Duodenal mucosa (tissue), 2 donors: Measurements from ENCODE around the gene SPINK4.

ENCODE experiments used
- H3K27ac ChIP-seq: one replicate; pipeline ENCODE4 v1.7.0; 2013; ENCODE audit warnings: low read depth, low read length
- H3K27me3 ChIP-seq, 2 donors: one replicate each; pipeline ENCODE4 v1.7.0; 2013; ENCODE audit warnings: low read length in 2 of 2, control low read depth in 1 of 2; ENCODE audit not compliant: insufficient read depth in 2 of 2, control insufficient read depth in 1 of 2
- H3K36me3 ChIP-seq, 2 donors: one replicate each; pipeline ENCODE4 v1.7.0; 2013; ENCODE audit warnings: low read length in 2 of 2, control low read depth in 1 of 2; ENCODE audit not compliant: insufficient read depth in 2 of 2, control insufficient read depth in 1 of 2
- H3K4me1 ChIP-seq, 2 donors: one replicate each; pipeline ENCODE4 v1.7.0; 2013; ENCODE audit warnings: low read length in 2 of 2, control low read depth in 1 of 2; ENCODE audit not compliant: insufficient read depth in 2 of 2, control insufficient read depth in 1 of 2
- H3K4me3 ChIP-seq, 2 donors: one replicate each; pipeline ENCODE4 v1.7.0; 2013; ENCODE audit warnings: low read length in 2 of 2, low read depth in 1 of 2
- H3K9ac ChIP-seq, 2 donors: one replicate each; pipeline ENCODE4 v1.7.0; 2013; ENCODE audit warnings: low read length in 2 of 2, low read depth in 1 of 2
- H3K9me3 ChIP-seq, 2 donors: one replicate each; pipeline ENCODE4 v1.7.0; 2013; ENCODE audit warnings: low read length in 2 of 2, control low read depth in 1 of 2; ENCODE audit not compliant: control insufficient read depth in 1 of 2

Gene SPINK4

DNA sequence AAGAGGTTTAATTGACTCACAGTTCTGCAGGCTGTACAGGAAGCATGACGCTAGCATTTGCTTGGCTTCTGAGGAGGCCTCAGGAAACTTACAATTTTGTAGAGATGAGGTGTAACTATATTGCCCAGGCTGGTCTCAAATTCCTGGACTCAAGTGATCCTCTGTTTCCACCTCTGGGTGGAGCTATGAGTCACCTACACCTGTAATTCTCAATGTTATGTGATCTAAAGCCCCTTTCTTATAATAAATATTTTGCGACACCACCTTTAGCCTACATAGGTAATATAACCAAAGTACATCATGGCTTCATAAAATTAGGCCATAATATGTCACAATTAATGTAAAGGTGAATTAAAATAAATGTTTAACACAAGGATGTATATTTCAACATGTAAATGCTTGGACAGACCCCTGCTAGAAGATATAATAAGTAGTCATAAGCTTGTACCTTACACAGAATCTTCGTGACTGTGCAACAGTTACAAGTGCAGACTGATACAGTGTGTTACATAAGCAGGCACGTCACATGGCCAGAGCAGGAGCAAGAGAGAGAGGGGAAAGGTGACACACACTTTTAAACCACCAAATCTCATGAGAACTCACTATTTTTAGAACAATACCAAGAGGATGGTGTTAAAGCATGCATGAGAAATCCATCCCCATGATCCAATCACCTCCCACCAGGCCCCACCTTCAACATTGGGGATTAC lies 29.8 kb upstream of the SPINK4 start:
- Histone ChIP-seq H3K36me3 (no peaks in the 10 kb centered on the region), H3K27me3 (no peaks in the 10 kb centered on the region), H3K9ac (no peak overlapping the region), H3K4me1 (peaks cover 9 to 15% of the 10 kb centered on the region in 2 donors), H3K27ac (no peak overlapping the region), H3K4me3 (no peak overlapping the region), H3K9me3 (no peaks in the 10 kb centered on the region)

GRCh38 chr9:33211695-33212393 lies 28.1 kb upstream of the SPINK4 start:
- Histone ChIP-seq H3K9ac (no peak overlapping the region), H3K36me3 (no peaks in the 10 kb centered on the region), H3K4me1 (peaks cover 9 to 15% of the 10 kb centered on the region in 2 donors), H3K4me3 (no peak overlapping the region), H3K27me3 (no peaks in the 10 kb centered on the region), H3K27ac (no peak overlapping the region), H3K9me3 (no peaks in the 10 kb centered on the region)

DNA sequence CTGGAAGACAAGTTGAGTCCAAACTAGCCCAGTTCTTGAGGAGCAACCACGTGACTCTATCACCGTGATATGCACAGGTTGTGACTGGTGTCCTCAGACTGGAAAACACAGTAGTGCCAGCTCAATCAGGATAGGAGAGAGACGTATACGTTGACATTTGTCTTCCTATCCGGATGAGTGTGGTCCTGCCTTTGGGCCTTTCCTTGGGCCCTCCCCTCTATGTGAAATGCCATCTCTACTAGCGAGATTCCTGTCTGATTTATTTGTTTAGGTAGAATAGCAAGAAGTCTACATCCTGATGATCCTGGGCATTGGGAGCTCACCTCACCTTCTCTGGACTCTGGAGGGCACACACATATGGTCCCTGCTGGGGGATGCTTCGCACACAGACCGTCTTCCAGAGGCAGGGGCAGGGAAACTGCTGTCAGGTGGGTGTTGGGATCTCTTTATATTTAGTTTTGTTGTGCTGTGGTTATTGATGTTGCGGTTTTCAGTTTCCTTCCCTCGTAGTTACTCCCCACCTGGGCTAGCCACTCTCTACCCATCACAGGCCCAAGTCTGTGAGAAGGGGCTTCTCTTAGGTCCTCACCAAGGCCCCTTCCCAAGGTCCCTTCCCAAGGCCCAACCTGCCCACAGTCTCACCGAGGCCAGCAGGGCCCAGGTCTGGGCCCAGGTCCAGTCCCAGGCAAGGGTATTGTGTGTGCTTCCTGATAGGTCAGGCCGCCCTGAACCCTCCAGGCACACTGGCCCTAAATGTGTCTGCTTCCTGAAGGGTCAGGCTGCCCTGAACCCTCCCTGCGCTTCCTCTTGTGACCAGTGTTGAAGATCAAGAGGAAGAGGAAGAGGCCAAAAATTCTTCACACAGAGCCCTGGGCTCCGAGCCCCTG lies 19.0 kb upstream of the SPINK4 start:
- no peaks in the 10 kb centered on the region for H3K27me3 ChIP-seq
- peaks cover 6% of the 10 kb centered on the region in 2 donors for H3K4me1 ChIP-seq
- no peak overlapping the region for H3K4me3 ChIP-seq
- no peak overlapping the region for H3K27ac ChIP-seq
- no peaks in the 10 kb centered on the region for H3K9me3 ChIP-seq
- no peaks in the 10 kb centered on the region for H3K36me3 ChIP-seq
- no peak overlapping the region for H3K9ac ChIP-seq

DNA sequence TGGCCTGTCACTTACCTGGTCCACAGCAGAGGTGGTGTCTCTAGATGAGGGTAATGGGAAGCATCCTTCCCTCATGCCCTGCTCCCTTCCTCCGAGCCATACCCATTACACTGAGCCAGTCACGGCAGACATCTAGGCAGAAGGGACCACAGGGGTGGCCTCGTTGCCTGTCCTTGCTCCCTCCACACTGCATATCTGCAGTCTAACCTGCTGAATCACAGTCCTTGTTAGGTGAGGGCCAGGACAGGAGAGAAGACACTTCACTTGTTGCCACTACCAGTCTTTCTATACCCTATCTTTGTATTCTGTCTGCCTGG lies 18.4 kb upstream of the SPINK4 start:
- Histone ChIP-seq H3K9ac (no peak overlapping the region), H3K27me3 (no peaks in the 10 kb centered on the region), H3K36me3 (no peaks in the 10 kb centered on the region), H3K9me3 (no peaks in the 10 kb centered on the region), H3K4me3 (no peak overlapping the region), H3K27ac (no peak overlapping the region), H3K4me1 (peaks cover 6 to 8% of the 10 kb centered on the region in 2 donors)

GRCh38 chr9:33222031-33222430 lies 17.9 kb upstream of the SPINK4 start:
- no peak overlapping the region for H3K27ac ChIP-seq
- H3K4me1 ChIP-seq = peaks cover 6 to 8% of the 10 kb centered on the region in 2 donors
- no peaks in the 10 kb centered on the region for H3K27me3 ChIP-seq
- no peaks in the 10 kb centered on the region for H3K9me3 ChIP-seq
- H3K4me3 ChIP-seq = no peak overlapping the region
- H3K9ac ChIP-seq = no peak overlapping the region
- no peaks in the 10 kb centered on the region for H3K36me3 ChIP-seq

DNA sequence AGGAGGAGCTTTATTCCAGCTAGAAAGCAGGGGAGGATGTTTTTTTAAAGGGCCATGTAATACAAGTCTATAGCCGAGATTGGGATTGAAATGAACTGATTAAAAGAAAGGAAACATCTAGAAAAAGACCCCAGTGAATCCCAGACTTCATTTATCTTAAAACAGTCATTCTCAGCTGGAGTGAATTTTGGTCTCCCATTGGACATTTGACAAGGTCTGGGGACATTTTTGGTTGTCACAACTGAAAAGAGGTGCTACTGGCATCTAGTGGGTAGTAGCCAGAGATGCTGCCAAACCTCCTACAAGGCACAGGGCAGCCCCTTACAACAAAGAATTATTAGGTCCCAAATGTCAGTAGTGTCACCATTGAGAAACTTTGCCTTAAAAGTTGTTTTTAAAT lies 16.3 kb upstream of the SPINK4 start:
- no peak overlapping the region for H3K27ac ChIP-seq
- no peaks in the 10 kb centered on the region for H3K36me3 ChIP-seq
- H3K4me3 ChIP-seq = no peak overlapping the region
- H3K9ac ChIP-seq = no peak overlapping the region
- peaks cover 7 to 8% of the 10 kb centered on the region in 2 donors for H3K4me1 ChIP-seq
- H3K27me3 ChIP-seq = no peaks in the 10 kb centered on the region
- no peaks in the 10 kb centered on the region for H3K9me3 ChIP-seq

- Histone ChIP-seq H3K4me3 (no peak overlapping the region), H3K27me3 (no peaks in the 10 kb centered on the region), H3K4me1 (peaks cover 8 to 22% of the 10 kb centered on the region in 2 donors), H3K9ac (no peak overlapping the region), H3K36me3 (no peaks in the 10 kb centered on the region), H3K27ac (no peak overlapping the region), H3K9me3 (no peaks in the 10 kb centered on the region)
Observed at GRCh38 chr9:33225319-33226147, 14.4 kb upstream of the SPINK4 start.

DNA sequence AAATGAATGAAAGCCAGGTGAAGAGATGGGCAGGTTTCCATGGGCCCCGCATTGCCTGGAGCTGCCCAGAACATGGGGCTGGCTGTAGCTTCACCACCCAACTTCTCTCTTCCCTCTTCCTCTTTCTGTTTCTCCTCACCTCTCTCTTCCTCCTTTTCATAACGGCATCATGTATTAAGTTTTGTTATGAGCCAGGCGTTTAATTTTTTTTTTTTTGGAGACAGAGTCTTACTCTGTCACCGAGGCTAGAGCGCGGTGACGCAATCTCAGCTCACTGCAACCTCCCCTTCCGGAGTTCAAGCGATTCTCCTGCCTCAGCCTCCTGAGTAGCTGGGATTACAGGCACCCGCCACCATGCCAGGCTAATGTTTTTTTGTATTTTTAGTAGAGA lies 13.0 kb upstream of the SPINK4 start:
- Histone ChIP-seq H3K9me3 (no peaks in the 10 kb centered on the region), H3K27me3 (no peaks in the 10 kb centered on the region), H3K9ac (no peak overlapping the region), H3K4me1 (peaks cover 8 to 19% of the 10 kb centered on the region in 2 donors), H3K36me3 (no peaks in the 10 kb centered on the region), H3K4me3 (no peak overlapping the region), H3K27ac (no peak overlapping the region)

- Histone ChIP-seq H3K27ac (no peak overlapping the region), H3K4me1 (peaks cover 8 to 19% of the 10 kb centered on the region in 2 donors)
Observed at GRCh38 chr9:33227741-33228140, 12.2 kb upstream of the SPINK4 start.

More at GRCh38 chr9:33227741-33228140, 12.2 kb upstream of the SPINK4 start:
- Histone ChIP-seq H3K27me3 (no peaks in the 10 kb centered on the region), H3K4me3 (no peak overlapping the region), H3K9me3 (no peaks in the 10 kb centered on the region), H3K36me3 (no peaks in the 10 kb centered on the region), H3K9ac (no peak overlapping the region)
